Hepatocyte (in vitro differentiated cells): Measurements from ENCODE around the gene CC2D2A.

Experiments used
- CTCF ChIP-seq: fragments of 200-600 bp; sonication (generic); IDR thresholded peaks from 2 replicates; pipeline ENCODE4 v1.5.1; 2016; ENCODE audit warnings: antibody characterized with exemption, mild to moderate bottlenecking; ENCODE audit not compliant: poor library complexity
- EZH2 ChIP-seq: fragments of 200-600 bp; sonication (generic); IDR thresholded peaks from 2 replicates; pipeline ENCODE4 v1.6.1; 2016; ENCODE audit warnings: antibody characterized with exemption, mild to moderate bottlenecking, borderline replicate concordance
- EZH2phosphoT487 ChIP-seq: fragments of 200-600 bp; sonication (generic); IDR thresholded peaks from one replicate; pipeline ENCODE4 v1.6.1; 2018; ENCODE audit warnings: antibody characterized with exemption, mild to moderate bottlenecking, low read depth, moderate library complexity; ENCODE audit not compliant: unreplicated experiment, severe bottlenecking

DNA sequence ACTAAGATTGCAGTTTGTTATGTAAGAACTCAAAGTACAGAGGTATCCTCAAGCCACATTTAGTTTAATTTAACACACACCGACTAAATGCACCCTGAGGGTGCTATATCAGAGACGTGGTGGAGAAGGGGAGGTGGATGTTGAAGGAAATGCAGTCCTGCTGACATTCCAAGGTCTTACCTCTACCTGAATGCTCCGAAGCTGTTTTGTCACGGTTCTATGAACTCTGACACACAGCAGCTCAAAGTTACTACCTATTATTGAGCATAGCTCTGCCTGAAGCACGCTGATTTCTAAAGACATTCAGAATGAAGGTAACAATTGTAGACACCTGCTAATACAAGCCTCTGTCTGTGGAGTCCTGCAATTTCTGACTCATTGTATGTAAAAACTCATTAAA lies 6.7 kb downstream of the CC2D2A start:
- no peak for TF ChIP-seq CTCF
- no peak for TF ChIP-seq EZH2
- TF ChIP-seq EZH2phosphoT487, result no peak
